Psoas muscle (tissue), 8 donors: Measurements from ENCODE around the gene SACS. TPM values are rescaled to one million over a fixed set of nuclear protein-coding genes. Genes with fewer than 3 reads are reported as not detected.
A peak's percentile ranks its signal among the peaks of the same experiment; 100 is the strongest.
"Not testable (repeated sequence)": the region's sequence is repeated elsewhere in the genome, so short reads cannot be mapped to it uniquely, and the experiment has no call there.

Experiments used
- ATAC-seq, 4 donors: fragments of 200-7000 bp; cut with Tn5 transposase; one replicate each; pipeline ENCODE4 v1.9.1; 2020; ENCODE audit warnings: moderate library complexity in 3 of 4, mild to moderate bottlenecking in 2 of 4
- DNase-seq, 2 donors: peaks; one replicate each; pipeline ENCODE4 v3.0.0-alpha.2; 2020
- H3K27ac ChIP-seq: fragments of 200-600 bp; one replicate; pipeline ENCODE4 v1.8.0; 2022
- H3K27me3 ChIP-seq, 3 donors: fragments of 200-600 bp in 1 of 3; one replicate each; pipeline versions ENCODE4 v1.6.1 to v1.8.0; 2013 to 2022; ENCODE audit warnings: low read length in 2 of 3, mild to moderate bottlenecking in 2 of 3, moderate library complexity in 1 of 3; ENCODE audit not compliant: insufficient read depth in 3 of 3
- H3K36me3 ChIP-seq, 2 donors: fragments of 200-600 bp in 1 of 2; one replicate each; pipeline versions ENCODE4 v1.6.1 to v1.8.0; 2013 to 2022; ENCODE audit warnings: low read depth in 1 of 2, mild to moderate bottlenecking in 1 of 2, moderate library complexity in 1 of 2; ENCODE audit not compliant: insufficient read depth in 1 of 2
- H3K4me1 ChIP-seq: fragments of 200-600 bp; one replicate; pipeline ENCODE4 v1.8.0; 2022
- H3K4me3 ChIP-seq: fragments of 200-600 bp; one replicate; pipeline ENCODE4 v1.8.0; 2022; ENCODE audit warnings: mild to moderate bottlenecking
- H3K9me3 ChIP-seq: fragments of 200-600 bp; one replicate; pipeline ENCODE4 v1.8.0; 2022
- whole genome bisulfite sequencing, 3 donors: extraction: QIAGEN DNeasy Blood & Tissue Kit; methylation state at CpG; one replicate each; pipeline versions ENCODE4 v1.1.6 to v1.1.7; 2013; 5-methylcytosine and 5-hydroxymethylcytosine counted together
- intact Hi-C, 2 donors: fragments of 100-400 bp; cut with DNase I; formaldehyde crosslinking; loops; one replicate each; pipeline versions ENCODE4 v1.11.0 to v1.14.2; 2022
- polyA plus RNA-seq, 3 donors: library from polyadenylated mRNA; stranded (reverse); fragments of 200-250 nt; gene quantifications; one replicate each; pipeline ENCODE4 v1.2.3, GENCODE V29; 2013
- total RNA-seq, 4 donors: library from RNA; stranded (reverse); fragmentation: NEBNext Ultra II Directional in 2 of 4; extraction: Animal tissue kit (Norgen Biotek cat#: 25700) in 2 of 4; gene quantifications; one replicate each; pipeline versions ENCODE4 v1.2.1 to v1.2.4, GENCODE V29; 2021 to 2023
- TF ChIP-seq, protein P1 (sequence below): fragments of 200-600 bp; IDR thresholded peaks from one replicate; pipeline ENCODE4 v1.8.0; 2022; ENCODE audit warnings: antibody characterized with exemption
- donor health status: healthy with polysubstance abuse.
- donor health status: DM: no; HTN: no; CAD: no; lungs with moderate emphysema.
- donor health status: Bipolar disorder and iron deficiency.
- donor health status: healthy.
- donor health status: DM: yes; HTN: yes; CAD: no.
- donor health status: DM: no; HTN: no; CAD: no.
- donor health status: DM: no; HTN: no; CAD: no.
- donor health status: DM: yes; HTN: yes; CAD: no.

SACS gene
- total and polyA plus RNA-seq, 7 donors: 6.3 to 56.1 (median 17.3) TPM

DNA sequence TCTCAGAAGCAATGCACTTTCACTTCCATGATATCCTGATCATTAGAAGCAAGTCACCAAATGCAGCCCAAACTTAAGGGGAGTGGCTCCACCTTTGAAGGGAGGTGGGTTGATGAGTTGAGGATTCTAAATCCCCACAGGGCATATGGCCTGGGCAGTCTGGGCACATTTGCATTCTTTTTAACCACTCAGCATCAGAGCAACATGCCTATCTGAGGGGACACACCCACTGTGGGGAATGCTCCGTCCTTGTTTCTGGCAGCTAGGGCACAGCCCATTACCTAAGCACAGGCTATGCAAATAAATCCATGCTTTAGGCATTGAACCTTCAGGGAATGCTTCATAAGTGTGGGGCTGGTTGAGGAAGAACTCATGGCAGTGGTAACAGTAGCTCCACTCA is 12.3 kb upstream of the SACS start:
- intact Hi-C loops: no loop called here
- TF ChIP-seq, protein P1, sequence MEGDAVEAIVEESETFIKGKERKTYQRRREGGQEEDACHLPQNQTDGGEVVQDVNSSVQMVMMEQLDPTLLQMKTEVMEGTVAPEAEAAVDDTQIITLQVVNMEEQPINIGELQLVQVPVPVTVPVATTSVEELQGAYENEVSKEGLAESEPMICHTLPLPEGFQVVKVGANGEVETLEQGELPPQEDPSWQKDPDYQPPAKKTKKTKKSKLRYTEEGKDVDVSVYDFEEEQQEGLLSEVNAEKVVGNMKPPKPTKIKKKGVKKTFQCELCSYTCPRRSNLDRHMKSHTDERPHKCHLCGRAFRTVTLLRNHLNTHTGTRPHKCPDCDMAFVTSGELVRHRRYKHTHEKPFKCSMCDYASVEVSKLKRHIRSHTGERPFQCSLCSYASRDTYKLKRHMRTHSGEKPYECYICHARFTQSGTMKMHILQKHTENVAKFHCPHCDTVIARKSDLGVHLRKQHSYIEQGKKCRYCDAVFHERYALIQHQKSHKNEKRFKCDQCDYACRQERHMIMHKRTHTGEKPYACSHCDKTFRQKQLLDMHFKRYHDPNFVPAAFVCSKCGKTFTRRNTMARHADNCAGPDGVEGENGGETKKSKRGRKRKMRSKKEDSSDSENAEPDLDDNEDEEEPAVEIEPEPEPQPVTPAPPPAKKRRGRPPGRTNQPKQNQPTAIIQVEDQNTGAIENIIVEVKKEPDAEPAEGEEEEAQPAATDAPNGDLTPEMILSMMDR: no peak
- Histone ChIP-seq H3K27me3 (no peaks in the 10 kb centered on the region), H3K36me3 (no peaks in the 10 kb centered on the region), H3K4me3 (no peak overlapping the region), H3K9me3 (no peaks in the 10 kb centered on the region), H3K27ac (no peak overlapping the region), H3K4me1 (peaks cover 10% of the 10 kb centered on the region)
- DNase-seq (no peak), ATAC-seq (no peak)
- WGBS, 3 donors: 65 to 82% (median 79%) methylated on average over 1 of the region's 1 CpG

DNA sequence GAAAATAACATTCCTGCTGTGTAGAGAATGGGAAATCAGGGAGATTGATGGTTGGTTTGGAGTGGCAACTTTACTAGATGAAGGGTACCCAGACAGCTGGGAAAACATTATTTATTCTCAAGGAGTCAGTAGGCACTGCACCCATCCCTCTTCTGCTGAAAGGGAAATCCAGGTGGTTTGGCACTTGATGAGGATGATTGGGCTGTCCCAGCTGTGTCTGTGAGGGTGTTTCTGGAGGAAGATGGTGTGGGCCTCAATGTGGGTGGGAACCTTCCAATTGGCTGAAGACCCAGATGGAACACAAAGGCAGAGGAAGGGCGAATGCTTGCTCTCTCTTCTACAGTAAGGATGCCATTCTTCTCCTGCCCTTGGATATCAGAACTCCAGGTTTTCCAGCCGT is 10.4 kb upstream of the SACS start:
- Histone ChIP-seq H3K27ac (peak overlapping the region; percentile 23), H3K9me3 (no peaks in the 10 kb centered on the region), H3K36me3 (no peaks in the 10 kb centered on the region), H3K27me3 (no peaks in the 10 kb centered on the region), H3K4me3 (no peak overlapping the region), H3K4me1 (no peaks in the 10 kb centered on the region)
- intact Hi-C loops: no loop called here
- ATAC-seq (no peak), DNase-seq (no peak)
- TF ChIP-seq, protein P1: no peak
- 55 to 64% (median 60%) methylated on average over 2 of the region's 2 CpGs for WGBS, 3 donors

DNA sequence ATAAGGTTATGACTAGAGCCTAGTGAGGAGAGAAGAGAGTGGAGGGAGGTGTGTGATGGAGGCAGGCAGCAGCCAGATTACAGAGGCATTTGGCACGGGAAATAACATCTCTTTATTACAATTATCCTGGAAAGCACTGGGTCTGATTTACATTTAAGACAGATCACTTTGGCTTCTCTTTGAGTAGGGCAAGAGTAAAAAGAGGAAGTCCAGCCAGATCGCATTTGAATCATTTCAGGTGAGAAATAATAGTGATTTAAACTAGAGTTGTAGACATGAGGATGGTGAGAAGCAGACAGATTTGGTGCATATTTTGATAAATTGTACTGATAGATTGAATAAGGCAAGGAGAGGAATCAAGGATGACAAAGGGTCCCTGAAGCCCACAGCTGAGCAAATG is 9.6 kb upstream of the SACS start:
- Histone ChIP-seq H3K4me3 (no peak overlapping the region), H3K27me3 (no peaks in the 10 kb centered on the region), H3K4me1 (no peaks in the 10 kb centered on the region), H3K9me3 (no peaks in the 10 kb centered on the region), H3K36me3 (no peaks in the 10 kb centered on the region), H3K27ac (peak overlapping the region; percentile 23)
- DNase-seq (no peak), ATAC-seq (no peak)
- 70 to 78% (median 70%) methylated on average over 2 of the region's 2 CpGs for WGBS, 3 donors
- intact Hi-C loops: no loop called here
- TF ChIP-seq, protein P1: no peak

DNA sequence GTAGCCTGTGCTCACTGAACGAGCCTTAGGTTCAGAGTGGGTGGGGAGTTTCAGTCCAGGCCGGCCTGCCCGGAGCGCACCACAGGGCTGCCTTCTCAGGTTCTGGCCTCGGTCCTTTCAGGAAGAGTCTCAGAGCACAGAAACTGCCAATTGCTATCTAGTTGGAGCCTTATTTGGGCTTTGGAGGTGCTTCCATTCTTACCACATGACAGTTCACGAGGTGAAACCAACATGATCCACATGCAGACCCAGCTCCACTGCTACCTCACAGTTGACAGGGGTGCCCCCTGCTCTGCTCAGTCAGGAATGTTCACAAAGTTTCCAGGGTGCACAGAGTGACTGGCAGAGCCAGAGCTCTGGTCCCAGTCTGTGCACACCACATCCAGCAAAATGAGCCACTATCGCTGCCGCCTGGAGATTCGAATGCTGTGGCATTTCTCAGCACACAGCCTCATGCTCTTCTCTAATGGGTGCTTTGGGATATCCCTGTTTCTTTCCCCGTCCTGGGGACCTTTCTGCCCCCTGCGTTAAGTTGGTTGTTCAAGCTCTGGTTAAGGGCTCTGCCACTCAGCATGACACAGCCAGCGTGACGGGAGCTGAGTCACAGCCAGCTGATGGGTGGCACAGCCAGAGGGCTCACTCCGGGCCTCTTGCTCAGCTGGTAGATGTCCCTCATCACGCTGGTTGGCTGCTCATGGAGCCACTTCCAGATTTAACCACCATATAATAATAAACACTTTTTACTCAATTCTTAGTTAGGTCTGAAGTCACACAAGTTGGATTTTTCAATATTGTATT is 7.5 kb upstream of the SACS start:
- intact Hi-C loops: no loop called here
- Histone ChIP-seq H3K27me3 (no peaks in the 10 kb centered on the region), H3K27ac (peak overlapping the region; percentile 86), H3K4me3 (no peak overlapping the region), H3K9me3 (no peaks in the 10 kb centered on the region), H3K4me1 (peaks cover 7% of the 10 kb centered on the region), H3K36me3 (no peaks in the 10 kb centered on the region)
- TF ChIP-seq, protein P1: no peak
- peak; percentile 92 to 97 (median 96) for ATAC-seq
- WGBS, 3 donors: 38 to 56% (median 40%) methylated on average over 15 of the region's 15 CpGs
- DNase-seq: peak; percentile 70 to 85

DNA sequence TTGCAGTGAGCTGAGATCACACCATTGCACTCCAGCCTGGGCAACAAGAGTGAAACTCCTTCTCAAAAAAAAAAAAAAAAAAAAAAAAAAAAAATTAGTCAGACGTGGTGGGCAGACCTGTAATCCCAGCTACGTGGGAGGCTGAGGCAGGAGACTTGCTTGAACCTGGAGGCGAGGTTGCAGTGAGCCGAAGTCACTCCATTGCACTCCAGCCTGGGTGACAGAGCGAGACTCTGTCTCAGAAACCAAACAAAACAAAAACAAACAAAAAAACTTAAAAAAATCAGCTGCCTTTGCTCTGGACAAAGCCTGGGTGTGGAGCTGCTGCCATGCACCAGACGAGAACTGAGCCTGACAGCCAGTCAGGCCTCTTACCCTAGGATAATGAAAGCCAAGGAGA is 6.8 kb upstream of the SACS start:
- Histone ChIP-seq H3K4me1 (peaks cover 10% of the 10 kb centered on the region), H3K27ac (peak overlapping the region; percentile 86)
- H3K36me3 ChIP-seq, DNase-seq, H3K4me3 ChIP-seq, H3K27me3 ChIP-seq, intact Hi-C loops, H3K9me3 ChIP-seq: not testable (repeated sequence)
- ATAC-seq: peak in 3 of 4 donors; percentile 9 to 38 (median 14)
- WGBS, 3 donors: 71 to 86% (median 73%) methylated on average over 5 to 6 of the region's 6 CpGs
